ENCODE results near the gene OSTC. TPM values are rescaled to one million over a fixed set of nuclear protein-coding genes. Genes with fewer than 3 reads are reported as not detected.
A peak's percentile ranks its signal among the peaks of the same experiment; 100 is the strongest.

The OSTC gene
- total and polyA plus RNA-seq, 2 of the 13 experiments (the other 11 are each of a cell fraction or from before 2014, with no cell fraction given) = 208 to 380 TPM

- TF ChIP-seq ZGPAT (CRISPR knock-in tag; IDR thresholded peaks at IDR 0.05) (peak; percentile 86), NR2F1 (CRISPR knock-in tag; IDR thresholded peaks at IDR 0.05) (peak; percentile 33 to 86; a peak in 2 of 4 replicates), SMARCC2 (IDR thresholded peaks at IDR 0.05) (no peak), HNF1A (IDR thresholded peaks at IDR 0.05; ENCODE audit: low read depth) (no peak), HNF1A (CRISPR knock-in tag; IDR thresholded peaks at IDR 0.05; ENCODE audit: borderline replicate concordance) (no peak), TFE3 (CRISPR knock-in tag; IDR thresholded peaks at IDR 0.05) (peak; percentile 18; the same call in 1 of the 2 replicates), CBFB (CRISPR knock-in tag; IDR thresholded peaks at IDR 0.05) (peak; percentile 63), KAT7 (CRISPR knock-in tag; IDR thresholded peaks at IDR 0.05; ENCODE audit: borderline replicate concordance) (peak; percentile 27; the same call in 1 of the 2 replicates), CSRNP2 (CRISPR knock-in tag; conservative IDR thresholded peaks at IDR 0.05; ENCODE audit: low read depth) (no peak), ZNF776 (CRISPR knock-in tag; IDR thresholded peaks at IDR 0.05) (no peak), GPN1 (CRISPR knock-in tag; IDR thresholded peaks at IDR 0.05; ENCODE audit: borderline replicate concordance) (no peak), TSC22D2 (CRISPR knock-in tag; IDR thresholded peaks at IDR 0.05; ENCODE audit: borderline replicate concordance) (no peak), CHD2 (IDR thresholded peaks at IDR 0.05; ENCODE audit: low read depth, low read length) (peak; percentile 42; the same call in 1 of the 2 replicates), RARA (CRISPR knock-in tag; IDR thresholded peaks at IDR 0.05) (0 out of 2 replicates have a peak, but pooled peaks have one; percentile 24), ZNF660 (CRISPR knock-in tag; IDR thresholded peaks at IDR 0.05; ENCODE audit: borderline replicate concordance, low read depth) (no peak), IRF1 (CRISPR knock-in tag; IDR thresholded peaks at IDR 0.05; ENCODE audit: low read depth) (no peak), ZNF3 (CRISPR knock-in tag; IDR thresholded peaks at IDR 0.05) (no peak), ZNF484 (CRISPR knock-in tag; IDR thresholded peaks at IDR 0.05; ENCODE audit: borderline replicate concordance, low read depth) (no peak)
- TF ChIP-seq, protein P1, sequence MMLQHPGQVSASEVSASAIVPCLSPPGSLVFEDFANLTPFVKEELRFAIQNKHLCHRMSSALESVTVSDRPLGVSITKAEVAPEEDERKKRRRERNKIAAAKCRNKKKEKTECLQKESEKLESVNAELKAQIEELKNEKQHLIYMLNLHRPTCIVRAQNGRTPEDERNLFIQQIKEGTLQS (CRISPR knock-in tag; IDR thresholded peaks at IDR 0.05) = no peak
Observed at GRCh38 chr4:108620101-108620932, 30.1 kb upstream of the OSTC start, which contains the start of gene RPL34 (continued).

Measured in HepG2 (cell line).